Measurements from ENCODE around the gene CTTN.
"Not testable (repeated sequence)": the region's sequence is repeated elsewhere in the genome, so short reads cannot be mapped to it uniquely, and the experiment has no call there.

Gene CTTN

DNA sequence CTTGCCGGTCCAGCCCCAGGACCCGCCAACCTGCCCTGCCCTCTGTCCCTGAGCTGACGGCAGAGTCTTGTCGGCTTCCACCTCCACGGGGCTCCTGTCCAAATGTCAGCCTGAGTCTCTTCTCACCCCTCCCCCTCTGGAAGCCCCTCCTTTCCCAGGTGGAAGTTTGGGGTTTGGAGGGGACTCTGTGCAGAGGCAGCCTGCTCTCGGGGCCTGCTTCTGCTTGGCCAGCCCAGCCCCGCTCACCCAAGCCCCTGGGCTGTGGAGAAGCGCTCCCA lies 31.0 kb downstream of the CTTN start:
- DNase-seq (ENCODE audit: low spot score) = no peak

- DNase-seq (ENCODE audit: low spot score) = no peak
Measured at GRCh38 chr11:70429724-70430521, 31.6 kb downstream of the CTTN start.

- no peak for DNase-seq (ENCODE audit: low spot score)
Measured at GRCh38 chr11:70430671-70431574, 32.6 kb downstream of the CTTN start.

- no peak for DNase-seq (ENCODE audit: low spot score)
Measured at GRCh38 chr11:70431611-70432010, 33.3 kb downstream of the CTTN start.

DNA sequence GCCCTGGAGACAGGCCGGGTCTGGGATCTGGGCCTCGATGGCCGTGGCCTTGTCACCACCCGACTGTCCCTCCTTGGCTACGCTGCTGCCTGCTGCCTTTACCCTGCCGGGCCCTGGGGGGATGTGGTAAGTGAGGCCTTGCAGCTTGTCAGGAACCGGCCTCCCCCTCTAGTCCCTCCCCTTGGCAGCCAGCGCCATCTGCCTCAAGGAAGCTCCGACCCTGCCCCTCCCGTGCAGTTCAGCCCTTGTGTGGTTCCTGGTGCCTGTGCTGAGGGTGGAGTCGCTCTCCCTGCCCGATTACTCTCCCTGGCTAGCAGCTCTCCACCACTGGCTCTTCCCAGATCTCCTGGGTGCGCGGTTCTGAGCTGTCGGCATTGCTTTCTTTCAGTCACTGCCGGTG lies 33.7 kb downstream of the CTTN start:
- DNase-seq (ENCODE audit: low spot score) = no peak

GRCh38 chr11:70432580-70432979 lies 34.3 kb downstream of the CTTN start:
- no peak for DNase-seq (ENCODE audit: low spot score)

GRCh38 chr11:70433038-70433437 lies 34.7 kb downstream of the CTTN start:
- DNase-seq (ENCODE audit: low spot score) = no peak

- no peak for DNase-seq (ENCODE audit: low spot score)
Measured at GRCh38 chr11:70433526-70433925, 35.2 kb downstream of the CTTN start.

DNA sequence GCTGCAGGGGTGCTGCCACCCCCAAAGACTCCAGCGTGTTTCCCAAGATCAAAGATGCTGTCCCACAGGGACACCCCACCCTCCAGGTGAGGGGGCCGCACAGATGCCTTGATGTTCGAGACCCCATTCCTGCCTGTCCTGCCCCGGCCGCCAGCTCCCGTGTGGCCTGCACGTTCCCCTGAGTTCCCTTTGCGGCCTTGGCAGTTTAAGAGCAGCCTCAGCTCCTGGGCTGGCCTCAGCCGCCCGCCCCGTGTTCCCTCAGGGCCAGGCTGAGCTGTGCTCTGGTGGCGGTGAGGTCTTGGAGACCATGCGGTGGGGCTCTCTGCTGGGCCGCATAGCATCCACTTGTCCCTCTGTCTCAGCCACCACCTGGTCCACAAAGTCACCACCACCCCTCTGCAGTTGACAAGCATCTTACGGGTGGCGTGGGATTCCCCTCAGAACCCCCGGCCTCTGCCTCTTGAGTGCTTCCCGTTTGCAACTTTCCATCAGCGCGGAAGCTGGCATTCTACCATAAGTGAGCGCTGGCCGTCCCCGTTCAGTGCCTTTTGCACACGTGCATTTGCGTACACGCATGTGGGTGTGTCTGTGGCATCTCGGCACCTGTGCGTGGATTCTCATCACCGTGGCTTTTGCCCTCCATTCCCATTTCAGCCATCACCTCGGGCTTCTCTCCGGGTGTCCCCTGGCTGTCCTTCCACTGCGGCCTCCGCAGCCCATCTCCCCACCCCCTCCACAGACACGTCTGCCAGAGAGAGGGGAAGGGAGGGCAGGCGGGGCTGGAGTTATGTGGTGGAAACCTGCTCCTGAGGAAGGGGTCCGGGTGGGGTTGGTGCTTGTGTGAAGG lies 35.9 kb downstream of the CTTN start:
- no peak for DNase-seq (ENCODE audit: low spot score)

DNA sequence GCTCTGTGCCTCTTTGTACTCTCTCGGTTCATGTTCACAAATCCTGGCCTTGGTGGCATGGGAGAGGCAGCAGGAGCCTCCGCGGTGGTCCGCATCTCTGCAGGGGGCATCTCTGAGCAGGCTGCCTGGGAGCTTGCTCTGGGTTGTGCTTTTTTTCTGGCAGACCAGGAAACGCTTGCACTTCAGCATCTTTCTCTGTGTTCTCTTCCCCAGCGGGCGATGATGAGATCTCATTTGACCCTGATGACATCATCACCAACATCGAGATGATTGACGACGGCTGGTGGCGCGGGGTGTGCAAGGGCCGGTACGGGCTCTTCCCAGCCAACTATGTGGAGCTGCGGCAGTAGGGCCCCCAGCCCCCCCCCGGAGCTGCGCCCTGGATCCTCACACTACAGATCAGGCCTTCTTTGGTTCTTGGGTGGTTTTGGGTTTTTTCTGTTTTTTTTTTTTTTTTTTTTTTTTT lies 36.5 kb downstream of the CTTN start:
- DNase-seq (ENCODE audit: low spot score) = no peak

- no peak for DNase-seq (ENCODE audit: low spot score)
Measured at GRCh38 chr11:70435361-70435760, 37.0 kb downstream of the CTTN start.

GRCh38 chr11:70435765-70436500 lies 37.6 kb downstream of the CTTN start:
- DNase-seq (ENCODE audit: low spot score) = no peak

DNA sequence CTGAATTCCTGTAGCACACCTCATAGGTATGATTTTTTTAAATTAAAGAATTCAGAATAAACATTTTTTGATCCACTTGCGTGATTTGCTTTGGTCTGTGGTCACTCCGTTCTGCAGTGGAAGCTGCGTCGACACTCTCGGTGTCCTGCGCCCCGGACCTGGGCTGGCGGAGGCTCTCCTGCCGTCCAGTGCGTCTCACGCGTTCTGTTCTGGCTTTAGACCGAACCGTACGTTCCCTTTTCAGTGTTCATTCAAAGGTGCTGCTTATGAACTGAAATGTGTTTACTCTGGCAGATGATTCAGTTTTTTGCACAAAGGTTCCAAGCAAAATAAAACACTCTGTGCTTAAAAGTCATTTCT lies 38.2 kb downstream of the CTTN start:
- no peak for DNase-seq (ENCODE audit: low spot score)

DNA sequence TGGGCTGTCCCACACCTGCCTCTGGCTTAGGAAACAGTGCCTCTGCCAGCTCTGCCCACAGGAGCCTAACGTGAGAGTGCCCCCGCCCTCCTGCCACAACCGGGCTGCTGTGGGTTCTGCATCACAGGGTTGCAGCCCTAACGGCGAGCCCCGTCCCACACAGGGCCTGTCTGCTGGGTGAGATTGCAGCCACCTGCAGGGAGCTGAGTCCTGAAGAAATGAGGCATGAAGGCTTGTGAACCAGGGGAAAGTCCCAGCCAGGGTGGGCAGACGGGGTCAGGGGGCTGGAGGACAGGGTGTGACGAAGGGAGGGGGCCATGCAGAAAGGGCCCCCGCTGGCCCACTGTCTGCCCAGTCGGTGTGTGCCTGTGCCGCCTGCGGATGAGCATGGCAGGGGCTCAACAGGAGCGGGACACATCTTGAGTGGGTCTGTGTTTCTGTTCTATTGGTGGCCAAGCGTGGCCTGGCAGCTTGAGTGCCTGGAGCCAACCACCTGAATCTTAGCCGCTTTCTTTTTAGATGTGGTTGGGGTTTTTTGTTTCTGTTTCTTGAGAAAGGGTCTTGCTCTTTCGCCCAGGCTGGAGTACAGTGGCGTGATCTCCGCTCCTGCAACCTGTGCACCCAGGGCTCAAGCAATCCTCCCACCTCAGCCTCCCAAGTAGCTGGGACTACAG lies 38.9 kb downstream of the CTTN start:
- no peak for DNase-seq (ENCODE audit: low spot score)

- DNase-seq (ENCODE audit: low spot score) = no peak
Measured at GRCh38 chr11:70440206-70440605, 41.9 kb downstream of the CTTN start.

GRCh38 chr11:70443773-70444030 lies 45.4 kb downstream of the CTTN start:
- no peak for DNase-seq (ENCODE audit: low spot score)

GRCh38 chr11:70445091-70445490 lies 46.8 kb downstream of the CTTN start:
- no peak for DNase-seq (ENCODE audit: low spot score)

DNA sequence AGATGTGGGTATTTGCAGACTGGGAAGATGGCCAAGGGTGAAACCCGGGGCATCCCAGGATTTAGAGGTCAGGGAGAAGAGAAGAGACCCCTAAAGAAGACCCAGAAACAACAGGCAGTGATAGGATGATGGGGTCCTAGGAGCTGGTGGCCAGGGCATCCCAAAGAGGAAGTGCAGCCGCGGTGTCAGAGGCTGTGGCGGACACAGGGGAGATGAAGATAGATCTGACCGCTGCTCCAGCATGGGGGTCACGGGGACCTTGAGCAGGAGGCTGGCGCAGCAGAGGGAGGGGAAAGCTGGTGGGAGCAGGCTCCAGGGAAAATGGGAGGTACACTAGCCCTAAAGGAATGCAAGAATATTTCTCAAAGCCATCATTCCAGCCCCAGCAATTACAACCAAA lies 47.3 kb downstream of the CTTN start:
- DNase-seq (ENCODE audit: low spot score) = no peak

- DNase-seq (ENCODE audit: low spot score) = no peak
Measured at GRCh38 chr11:70448983-70449567, 50.7 kb downstream of the CTTN start.

GRCh38 chr11:70454197-70454767 lies 56.0 kb downstream of the CTTN start:
- no peak for DNase-seq (ENCODE audit: low spot score)

- DNase-seq (ENCODE audit: low spot score) = not testable (repeated sequence)
Measured at GRCh38 chr11:70454811-70455210, 56.5 kb downstream of the CTTN start.

Measured in hematopoietic multipotent progenitor cell treated with erythropoietin and hydrocortisone succinate and interleukin-3 and kit ligand, for 15 days (in vitro differentiated cells).